ENCODE data around the gene ABT1. TPM values are rescaled to one million over a fixed set of nuclear protein-coding genes. Genes with fewer than 3 reads are reported as not detected.

Gene ABT1
- total RNA-seq, 1 donor from 2014 or later = 8.3 TPM

DNA sequence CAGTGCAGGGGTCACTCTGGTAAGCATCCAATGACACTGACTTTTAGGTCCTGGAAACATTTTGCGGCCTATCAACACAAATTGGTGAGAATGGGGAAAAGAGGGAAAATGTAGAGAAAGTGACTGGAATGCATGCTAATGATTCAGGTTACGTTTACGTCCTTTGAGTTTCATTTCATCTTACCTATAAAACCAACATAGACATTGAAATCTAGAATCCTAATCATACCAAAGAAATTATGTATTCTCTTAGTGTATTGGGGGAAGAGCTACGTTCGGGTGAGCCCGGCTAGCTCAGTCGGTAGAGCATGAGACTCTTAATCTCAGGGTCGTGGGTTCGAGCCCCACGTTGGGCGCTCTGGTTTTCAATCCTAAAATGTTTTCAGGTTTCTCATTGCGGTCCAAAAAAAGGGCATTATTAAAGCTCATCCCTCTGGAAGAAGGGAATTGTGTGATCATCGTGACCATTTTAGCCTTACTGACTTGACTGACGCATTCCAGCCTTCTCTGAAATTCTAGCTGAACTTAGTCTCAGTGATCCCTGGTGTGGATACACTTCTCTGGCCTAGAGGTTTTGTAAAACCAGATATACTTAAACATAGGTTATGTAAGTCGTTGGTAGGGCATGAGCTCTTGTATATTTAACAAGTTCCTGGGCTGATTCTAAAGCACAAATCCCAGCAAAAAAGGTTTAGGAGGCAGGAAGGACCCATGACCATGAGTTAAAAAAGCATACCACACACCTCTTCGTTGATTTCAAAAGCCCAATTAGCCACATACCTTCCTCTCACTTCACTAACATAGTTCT, 40.3 kb upstream of the ABT1 start:
- Histone ChIP-seq H3K27ac (replicated peaks) (peak overlapping the region; percentile 23), H3K9me3 (replicated peaks) (no peaks in the 10 kb centered on the region), H3K4me3 (no peak overlapping the region), H3K4me1 (peaks cover 26% of the 10 kb centered on the region), H3K36me3 (no peaks in the 10 kb centered on the region), H3K27me3 (ENCODE audit: low read depth) (no peaks in the 10 kb centered on the region)
- TF ChIP-seq, protein P1, sequence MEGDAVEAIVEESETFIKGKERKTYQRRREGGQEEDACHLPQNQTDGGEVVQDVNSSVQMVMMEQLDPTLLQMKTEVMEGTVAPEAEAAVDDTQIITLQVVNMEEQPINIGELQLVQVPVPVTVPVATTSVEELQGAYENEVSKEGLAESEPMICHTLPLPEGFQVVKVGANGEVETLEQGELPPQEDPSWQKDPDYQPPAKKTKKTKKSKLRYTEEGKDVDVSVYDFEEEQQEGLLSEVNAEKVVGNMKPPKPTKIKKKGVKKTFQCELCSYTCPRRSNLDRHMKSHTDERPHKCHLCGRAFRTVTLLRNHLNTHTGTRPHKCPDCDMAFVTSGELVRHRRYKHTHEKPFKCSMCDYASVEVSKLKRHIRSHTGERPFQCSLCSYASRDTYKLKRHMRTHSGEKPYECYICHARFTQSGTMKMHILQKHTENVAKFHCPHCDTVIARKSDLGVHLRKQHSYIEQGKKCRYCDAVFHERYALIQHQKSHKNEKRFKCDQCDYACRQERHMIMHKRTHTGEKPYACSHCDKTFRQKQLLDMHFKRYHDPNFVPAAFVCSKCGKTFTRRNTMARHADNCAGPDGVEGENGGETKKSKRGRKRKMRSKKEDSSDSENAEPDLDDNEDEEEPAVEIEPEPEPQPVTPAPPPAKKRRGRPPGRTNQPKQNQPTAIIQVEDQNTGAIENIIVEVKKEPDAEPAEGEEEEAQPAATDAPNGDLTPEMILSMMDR (IDR thresholded peaks at IDR 0.05; ENCODE audit: borderline replicate concordance) = no peak
- peak; percentile 46 for DNase-seq
- intact Hi-C loops (cut with micrococcal nuclease) = no loop called here

DNA sequence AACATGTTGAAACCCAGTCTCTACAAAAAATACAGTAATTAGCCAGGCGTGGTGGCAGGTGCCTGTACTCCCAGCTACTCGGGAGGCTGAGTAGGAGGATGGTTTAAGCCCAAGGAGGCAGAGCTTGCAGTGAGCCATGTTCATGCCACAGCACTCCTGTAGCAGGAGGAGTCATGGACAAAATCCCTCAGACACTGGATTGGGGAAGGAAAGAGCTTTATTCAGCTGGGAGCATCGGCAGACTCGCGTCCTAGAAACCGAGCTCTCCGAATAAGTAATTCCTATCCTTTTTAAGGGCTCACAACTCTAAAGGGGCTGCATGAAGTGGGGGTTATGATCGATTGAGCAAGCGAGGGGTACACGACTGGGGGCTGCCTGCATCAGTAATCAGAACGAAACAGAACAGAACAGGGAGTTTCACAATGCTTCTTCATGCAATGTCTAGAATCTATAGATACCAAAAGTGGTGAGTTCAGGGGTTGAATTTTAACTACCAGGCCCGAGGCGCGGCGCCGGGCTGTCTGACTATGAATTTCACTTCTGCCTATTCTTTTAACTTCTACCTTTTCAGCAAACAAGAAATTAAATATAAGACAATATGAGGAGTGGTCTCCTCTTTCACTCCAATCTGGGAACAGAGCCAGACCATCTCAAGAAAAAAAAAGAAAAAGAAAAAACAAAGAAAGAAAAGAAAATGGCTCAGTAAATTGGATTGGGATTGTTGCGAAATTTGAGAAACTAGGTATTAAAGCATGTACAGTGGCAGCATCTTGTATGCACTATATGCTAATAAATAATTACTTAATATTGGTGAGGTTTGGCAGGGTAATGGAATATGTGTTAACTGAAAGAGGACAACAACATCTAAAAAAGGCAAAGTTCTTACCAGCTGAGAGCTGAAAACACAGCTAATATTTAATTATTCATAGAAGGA, 35.0 kb upstream of the ABT1 start:
- DNase-seq = no peak

DNA sequence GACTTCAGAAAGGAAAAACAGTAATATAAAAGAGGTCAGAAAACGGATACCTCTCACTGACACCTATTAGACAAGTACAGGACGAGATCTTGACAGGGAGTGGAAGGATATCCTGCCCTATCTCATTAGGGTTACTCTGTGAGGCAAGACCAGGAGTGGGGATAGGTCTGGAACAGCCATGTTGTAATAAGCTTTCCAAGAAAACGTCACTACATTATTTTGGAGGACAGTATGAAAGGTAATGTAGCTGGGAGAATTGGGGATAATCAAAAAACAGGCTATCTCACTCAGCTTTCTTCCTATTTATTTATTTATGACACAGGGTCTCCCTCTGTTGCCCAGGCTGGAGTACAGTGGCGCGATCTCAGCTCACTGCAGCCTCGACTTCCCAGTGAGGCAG, 33.3 kb upstream of the ABT1 start:
- H3K4me1 ChIP-seq = peaks cover 4% of the 10 kb centered on the region
- no peak overlapping the region for H3K4me3 ChIP-seq
- no peak overlapping the region for H3K27ac ChIP-seq (replicated peaks)
- intact Hi-C loops (cut with micrococcal nuclease) = no loop called here
- no peak for DNase-seq
- no peaks in the 10 kb centered on the region for H3K27me3 ChIP-seq (ENCODE audit: low read depth)
- no peaks in the 10 kb centered on the region for H3K9me3 ChIP-seq (replicated peaks)
- TF ChIP-seq, protein P1 (IDR thresholded peaks at IDR 0.05; ENCODE audit: borderline replicate concordance) = no peak
- no peaks in the 10 kb centered on the region for H3K36me3 ChIP-seq

More for the DNA sequence above, 35.0 kb upstream of the ABT1 start:
- Histone ChIP-seq H3K9me3 (replicated peaks) (no peaks in the 10 kb centered on the region), H3K27ac (replicated peaks) (no peak overlapping the region), H3K36me3 (no peaks in the 10 kb centered on the region), H3K4me3 (no peak overlapping the region), H3K4me1 (no peaks in the 10 kb centered on the region), H3K27me3 (ENCODE audit: low read depth) (no peaks in the 10 kb centered on the region)
- TF ChIP-seq, protein P1 (IDR thresholded peaks at IDR 0.05; ENCODE audit: borderline replicate concordance) = no peak
- intact Hi-C loops (cut with micrococcal nuclease) = no loop called here

DNA sequence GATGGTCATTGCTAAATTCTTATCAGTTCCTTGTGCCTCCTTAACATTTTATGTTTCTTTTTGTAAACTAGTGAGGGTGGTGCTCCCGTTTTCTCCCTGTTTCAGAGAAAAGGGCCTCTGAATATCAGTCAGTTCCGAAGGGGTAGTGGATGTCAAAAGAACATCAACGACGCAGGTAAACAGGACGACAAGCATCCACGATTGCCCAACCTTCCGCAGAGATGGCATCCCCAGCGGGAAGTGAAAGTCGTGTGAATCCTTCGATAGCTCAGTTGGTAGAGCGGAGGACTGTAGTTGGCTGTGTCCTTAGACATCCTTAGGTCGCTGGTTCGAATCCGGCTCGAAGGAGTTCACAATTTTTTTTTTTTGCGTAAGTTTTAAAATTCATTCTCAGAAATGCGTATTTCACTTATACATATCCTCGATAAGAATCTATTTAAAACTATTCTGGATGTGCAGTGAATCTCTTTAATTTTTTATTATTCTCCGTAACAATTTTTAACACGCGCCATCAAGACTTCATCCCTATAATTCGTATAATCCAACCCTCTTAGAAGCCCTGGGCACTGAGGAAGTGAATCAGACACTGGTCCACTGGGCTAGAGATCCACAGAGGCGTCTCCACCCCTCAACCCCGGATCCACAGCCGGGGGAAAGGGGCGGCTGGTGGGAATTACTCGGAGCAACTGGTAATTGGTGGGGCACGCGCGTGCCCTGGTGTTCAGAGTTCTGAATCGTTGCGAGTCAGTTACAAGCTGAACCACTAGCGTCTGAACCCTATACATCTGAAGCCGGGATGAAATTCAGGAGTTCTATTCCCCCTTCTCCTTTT, 27.9 kb upstream of the ABT1 start:
- Histone ChIP-seq H3K27ac (replicated peaks) (peak overlapping the region; percentile 58), H3K27me3 (ENCODE audit: low read depth) (no peaks in the 10 kb centered on the region), H3K4me1 (peaks cover 18% of the 10 kb centered on the region), H3K4me3 (peak overlapping the region; percentile 66), H3K9me3 (replicated peaks) (no peaks in the 10 kb centered on the region), H3K36me3 (no peaks in the 10 kb centered on the region)
- intact Hi-C loops (cut with micrococcal nuclease) = no loop called here
- peak; percentile 86 for DNase-seq
- TF ChIP-seq, protein P1 (IDR thresholded peaks at IDR 0.05; ENCODE audit: borderline replicate concordance) = no peak

DNA sequence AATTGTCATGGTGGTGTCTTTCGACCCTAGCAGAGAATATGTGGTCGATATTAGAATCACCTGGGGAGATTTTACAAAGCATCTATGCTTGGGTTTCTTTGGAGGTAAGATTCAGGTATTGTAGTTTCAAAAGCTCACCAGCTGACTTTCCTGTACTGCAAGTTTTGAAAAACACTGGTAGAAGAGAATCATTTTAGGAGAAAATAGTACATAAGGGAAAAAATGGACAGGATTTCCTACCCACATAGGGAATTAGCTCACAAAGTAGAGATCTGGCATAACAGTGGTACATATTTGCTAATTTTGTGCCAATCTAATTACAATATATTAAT, 27.4 kb upstream of the ABT1 start:
- peaks cover 18% of the 10 kb centered on the region for H3K4me1 ChIP-seq
- no peak overlapping the region for H3K27ac ChIP-seq (replicated peaks)
- no peak for DNase-seq
- no peaks in the 10 kb centered on the region for H3K27me3 ChIP-seq (ENCODE audit: low read depth)
- no peaks in the 10 kb centered on the region for H3K36me3 ChIP-seq
- H3K4me3 ChIP-seq = peak overlapping the region; percentile 66
- H3K9me3 ChIP-seq (replicated peaks) = no peaks in the 10 kb centered on the region
- intact Hi-C loops (cut with micrococcal nuclease) = no loop called here
- TF ChIP-seq, protein P1 (IDR thresholded peaks at IDR 0.05; ENCODE audit: borderline replicate concordance) = no peak

Measured in left ventricle myocardium inferior (tissue), 1 donor.